ENCODE results near the gene MOB2. TPM values are rescaled to one million over a fixed set of nuclear protein-coding genes. Genes with fewer than 3 reads are reported as not detected.
A peak's percentile ranks its signal among the peaks of the same experiment; 100 is the strongest.

Gene MOB2
- total and polyA plus RNA-seq, 11 donors: 27.4 to 61.1 (median 44.7) TPM

GRCh38 chr11:1519028-1520010 is 32.7 kb upstream of the MOB2 start:
- intact Hi-C loops (cut with DNase I): loop anchor here in 9 of 10 donors (5.0 to 10.0 kb wide), 12 partner anchors 52 to 317 kb away; partner anchors contain the start of genes TOLLIP (in 3 of the 9) and BRSK2 (in 1 of the 9)
- DNase-seq (peak in 2 of 5 donors; percentile 9 to 29), ATAC-seq (no peak)
- H3K27me3 ChIP-seq: no peaks in the 10 kb centered on the region
- WGBS, 4 donors: 89 to 93% (median 92%) methylated on average over 15 to 17 of the region's 17 CpGs
- no peaks in the 10 kb centered on the region for H3K9me3 ChIP-seq
- peaks cover 0 to 6% (median 0%) of the 10 kb centered on the region in 9 donors for H3K36me3 ChIP-seq
- no peak overlapping the region for H3K27ac ChIP-seq
- no peak for TF ChIP-seq POLR2A (IDR thresholded peaks at IDR 0.05)
- TF ChIP-seq CTCF (IDR thresholded peaks at IDR 0.05): no peak
- peaks cover 10 to 88% (median 62%) of the 10 kb centered on the region in 12 donors for H3K4me1 ChIP-seq
- H3K4me3 ChIP-seq: no peak overlapping the region

GRCh38 chr11:1518301-1518700 is 31.7 kb upstream of the MOB2 start:
- no peaks in the 10 kb centered on the region for H3K9me3 ChIP-seq
- peaks cover 15 to 95% (median 67%) of the 10 kb centered on the region in 12 donors for H3K4me1 ChIP-seq
- WGBS, 4 donors: 90 to 94% (median 93%) methylated on average over 23 of the region's 23 CpGs

GRCh38 chr11:1517117-1518005 is 30.8 kb upstream of the MOB2 start:
- WGBS, 4 donors: 84 to 87% (median 85%) methylated on average over 28 of the region's 28 CpGs

More at GRCh38 chr11:1518301-1518700, 31.7 kb upstream of the MOB2 start:
- intact Hi-C loops (cut with DNase I): loop anchor here in 9 of 10 donors (5.0 to 10.0 kb wide), 12 partner anchors 51 to 316 kb away; partner anchors contain the start of genes TOLLIP (in 3 of the 9) and BRSK2 (in 1 of the 9)
- DNase-seq: peak in 1 of 5 donors; percentile 41
- TF ChIP-seq POLR2A (IDR thresholded peaks at IDR 0.05): no peak
- TF ChIP-seq CTCF (IDR thresholded peaks at IDR 0.05): no peak
- Histone ChIP-seq H3K36me3 (peaks cover 0 to 6% (median 0%) of the 10 kb centered on the region in 9 donors), H3K27ac (no peak overlapping the region), H3K27me3 (no peaks in the 10 kb centered on the region), H3K4me3 (no peak overlapping the region)
- no peak for ATAC-seq

More at GRCh38 chr11:1517117-1518005, 30.8 kb upstream of the MOB2 start:
- Histone ChIP-seq H3K27me3 (no peaks in the 10 kb centered on the region), H3K36me3 (peaks cover 0 to 6% (median 0%) of the 10 kb centered on the region in 9 donors), H3K4me1 (peaks cover 15 to 93% (median 65%) of the 10 kb centered on the region in 12 donors), H3K27ac (no peak overlapping the region), H3K4me3 (no peak overlapping the region), H3K9me3 (no peaks in the 10 kb centered on the region)
- peak in 2 of 5 donors; percentile 18 to 52 for DNase-seq
- TF ChIP-seq CTCF (IDR thresholded peaks at IDR 0.05): no peak
- no peak for TF ChIP-seq POLR2A (IDR thresholded peaks at IDR 0.05)
- ATAC-seq: no peak
- intact Hi-C loops (cut with DNase I): loop anchor here in 9 of 10 donors (5.0 to 10.0 kb wide), 12 partner anchors 50 to 315 kb away; partner anchors contain the start of genes TOLLIP (in 3 of the 9) and BRSK2 (in 1 of the 9)
